Activated T-helper 2 cell treated with anti-CD3 and anti-CD28 coated beads, Interferon-gamma antibody, Interleukin-2, Interleukin-4, amounts not matched to agents 10 μg/mL and 5 μg/mL and 100 μg/mL, durations not matched to agents 14 hours and 24 hours and 36 hours (primary cell): Measurements from ENCODE around the gene HM13. TPM values are rescaled to one million over a fixed set of nuclear protein-coding genes. Genes with fewer than 3 reads are reported as not detected.
"Not testable (repeated sequence)": the region's sequence is repeated elsewhere in the genome, so short reads cannot be mapped to it uniquely, and the experiment has no call there.

Source experiments
- DNase-seq: peaks from one replicate; pipeline ENCODE4 v3.0.0; 2021; ENCODE audit warnings: low spot score
- H3K27ac Mint-ChIP-seq: one replicate; pipeline ENCODE4 v1.8.0; 2021; ENCODE audit warnings: mixed read lengths
- H3K27me3 Mint-ChIP-seq: one replicate; pipeline ENCODE4 v1.8.0; 2021; ENCODE audit warnings: low read depth, mixed read lengths
- H3K36me3 Mint-ChIP-seq: one replicate; pipeline ENCODE4 v1.8.0; 2021; ENCODE audit warnings: low read depth, mixed read lengths
- H3K4me1 Mint-ChIP-seq: one replicate; pipeline ENCODE4 v1.8.0; 2021; ENCODE audit warnings: low read depth, mixed read lengths
- H3K4me3 Mint-ChIP-seq: one replicate; pipeline ENCODE4 v1.8.0; 2021; ENCODE audit warnings: low read depth, mild to moderate bottlenecking, moderate library complexity, mixed read lengths
- H3K9me3 Mint-ChIP-seq: one replicate; pipeline ENCODE4 v1.8.0; 2021; ENCODE audit warnings: mixed read lengths
- intact Hi-C: fragments of 100-400 bp; cut with micrococcal nuclease; formaldehyde crosslinking; loops from one replicate; pipeline ENCODE4 v1.15.1; 2023
- total RNA-seq: library from RNA; stranded (reverse); gene quantifications from 2 replicates; pipeline ENCODE4 v1.2.3, GENCODE V29; 2022

The HM13 gene
- total RNA-seq, 1 donor from 2014 or later = 184 TPM

DNA sequence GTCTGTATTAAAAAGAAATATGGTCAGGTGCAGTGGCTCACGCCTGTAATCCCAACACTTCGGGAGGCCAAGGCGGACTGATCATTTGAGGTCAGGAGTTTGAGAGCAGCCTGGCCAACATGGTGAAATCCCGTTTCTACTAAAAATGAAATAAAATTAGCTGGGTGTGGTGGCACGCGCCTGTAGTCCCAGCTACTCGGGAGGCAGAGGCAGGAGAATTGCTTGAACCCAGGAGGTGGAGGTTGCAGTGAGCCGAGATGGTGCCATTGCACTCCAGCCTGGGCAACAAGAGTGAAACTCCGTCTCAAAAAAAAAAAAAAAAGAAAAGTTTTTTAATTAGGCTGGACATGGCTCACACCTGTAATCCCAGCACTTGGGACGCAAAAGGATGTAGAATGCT is 60.7 kb downstream of the HM13 start:
- not testable (repeated sequence) for H3K4me3 Mint-ChIP-seq, H3K27ac Mint-ChIP-seq, H3K27me3 Mint-ChIP-seq, H3K36me3 Mint-ChIP-seq, H3K9me3 Mint-ChIP-seq, DNase-seq
- intact Hi-C loops = loop anchor here (5.0 kb wide), 1 partner anchor 147 kb away; the partner anchor contains the start of gene BCL2L1
- H3K4me1 Mint-ChIP-seq = peaks cover 19% of the 10 kb centered on the region

DNA sequence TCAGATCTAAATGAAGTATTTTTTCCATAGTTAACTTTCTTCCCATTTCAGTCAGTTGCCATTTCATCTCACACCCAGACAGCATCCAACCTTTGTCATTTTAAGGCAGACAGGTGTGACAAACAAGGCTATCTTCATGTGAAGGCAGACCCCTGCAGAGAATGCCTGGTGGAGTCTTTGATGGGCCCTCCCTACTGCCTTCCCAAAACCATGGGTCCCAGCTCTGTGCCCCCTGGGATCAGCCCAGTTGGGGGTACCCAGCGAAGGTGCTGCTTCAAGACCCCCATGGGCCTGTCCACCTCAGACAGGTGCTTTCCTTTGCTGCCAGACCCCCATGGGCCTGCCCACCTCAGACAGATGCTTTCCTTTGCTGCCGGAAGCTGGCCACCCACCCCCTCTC is 62.5 kb downstream of the HM13 start:
- H3K4me1 Mint-ChIP-seq = peaks cover 19% of the 10 kb centered on the region
- no peak for DNase-seq
- no peak overlapping the region for H3K4me3 Mint-ChIP-seq
- intact Hi-C loops = no loop called here
- H3K27me3 Mint-ChIP-seq = no peaks in the 10 kb centered on the region
- no peaks in the 10 kb centered on the region for H3K9me3 Mint-ChIP-seq
- H3K36me3 Mint-ChIP-seq = no peaks in the 10 kb centered on the region
- no peak overlapping the region for H3K27ac Mint-ChIP-seq

DNA sequence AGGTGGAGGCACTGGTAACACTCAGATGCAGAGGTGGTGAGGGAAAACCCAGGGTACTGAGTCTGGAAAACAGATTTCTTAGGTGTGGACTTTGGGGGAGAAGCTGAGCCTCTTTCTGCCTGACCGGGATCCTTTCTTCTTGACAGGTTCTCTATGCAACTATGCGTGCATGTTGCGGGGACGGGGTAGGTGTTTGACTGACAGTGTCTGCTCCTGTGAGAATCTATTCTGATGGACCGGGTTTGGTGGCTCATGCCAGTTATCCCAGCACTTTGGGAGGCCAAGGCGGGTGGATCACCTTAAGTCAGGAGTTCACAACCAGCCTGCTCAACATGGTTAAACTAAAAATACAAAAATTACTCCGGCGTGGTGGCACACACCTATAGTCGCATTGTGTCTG is 63.0 kb downstream of the HM13 start:
- no peaks in the 10 kb centered on the region for H3K36me3 Mint-ChIP-seq
- DNase-seq = no peak
- H3K4me1 Mint-ChIP-seq = peaks cover 16% of the 10 kb centered on the region
- no peaks in the 10 kb centered on the region for H3K27me3 Mint-ChIP-seq
- intact Hi-C loops = no loop called here
- no peaks in the 10 kb centered on the region for H3K9me3 Mint-ChIP-seq
- no peak overlapping the region for H3K4me3 Mint-ChIP-seq
- no peak overlapping the region for H3K27ac Mint-ChIP-seq

DNA sequence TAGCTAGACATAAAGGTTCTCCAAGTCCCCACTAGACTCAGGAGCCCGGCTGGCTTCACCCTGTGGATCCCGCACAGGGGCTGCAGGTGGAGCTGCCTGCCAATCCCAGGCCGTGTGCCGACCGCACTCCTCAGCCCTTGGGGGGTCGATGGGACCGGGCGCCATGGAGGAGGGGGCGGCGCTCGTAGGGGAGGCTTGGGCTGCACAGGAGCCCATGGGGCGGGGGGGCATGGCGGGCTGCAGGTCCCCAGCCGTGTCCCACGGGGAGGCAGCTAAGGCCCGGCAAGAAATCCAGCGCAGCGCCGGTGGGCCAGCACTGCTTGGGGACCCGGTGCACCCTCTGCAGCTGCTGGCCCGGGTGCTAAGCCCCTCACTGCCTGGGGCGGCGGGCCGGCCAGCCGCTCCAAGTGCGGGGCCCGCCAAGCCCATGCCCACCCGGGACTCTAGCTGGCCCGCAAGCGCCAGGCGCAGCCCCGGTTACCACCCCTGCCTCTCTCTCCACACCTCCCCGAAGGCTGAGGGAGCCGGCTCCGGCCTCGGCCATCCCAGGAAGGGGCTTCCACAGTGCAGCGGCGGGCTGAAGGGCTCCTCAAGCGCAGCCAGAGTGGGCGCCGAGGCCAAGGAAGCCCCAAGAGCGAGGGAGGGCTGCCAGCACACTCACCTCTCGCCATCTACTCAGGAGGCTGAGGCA is 64.4 kb downstream of the HM13 start:
- Mint-ChIP-seq H3K27ac (no peak overlapping the region), H3K27me3 (no peaks in the 10 kb centered on the region), H3K36me3 (no peaks in the 10 kb centered on the region), H3K4me3 (no peak overlapping the region), H3K4me1 (peaks cover 6% of the 10 kb centered on the region), H3K9me3 (no peaks in the 10 kb centered on the region)
- intact Hi-C loops = no loop called here
- no peak for DNase-seq

DNA sequence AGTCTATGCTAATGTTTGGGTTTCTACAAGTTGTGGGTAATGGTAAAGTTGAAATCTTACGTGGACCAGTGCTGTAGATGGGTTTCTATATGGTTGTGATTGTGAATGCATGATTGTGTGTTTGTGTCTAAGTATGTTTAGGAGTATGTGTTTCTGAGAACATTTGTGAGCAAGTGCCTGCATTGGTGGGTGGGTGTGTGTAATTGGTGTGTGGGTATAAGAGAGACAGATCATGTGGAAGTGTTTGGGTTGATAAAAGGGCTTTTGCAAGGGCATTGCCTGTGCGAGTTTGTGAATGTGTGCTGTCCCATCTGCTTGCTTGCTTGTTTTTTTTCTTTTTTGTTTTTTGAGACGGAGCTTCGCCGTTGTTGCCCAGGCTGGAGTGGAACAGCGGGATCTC is 65.0 kb downstream of the HM13 start:
- H3K4me3 Mint-ChIP-seq = no peak overlapping the region
- no peaks in the 10 kb centered on the region for H3K27me3 Mint-ChIP-seq
- H3K36me3 Mint-ChIP-seq = no peaks in the 10 kb centered on the region
- no peak for DNase-seq
- H3K27ac Mint-ChIP-seq = no peak overlapping the region
- no peaks in the 10 kb centered on the region for H3K4me1 Mint-ChIP-seq
- H3K9me3 Mint-ChIP-seq = no peaks in the 10 kb centered on the region
- intact Hi-C loops = no loop called here

DNA sequence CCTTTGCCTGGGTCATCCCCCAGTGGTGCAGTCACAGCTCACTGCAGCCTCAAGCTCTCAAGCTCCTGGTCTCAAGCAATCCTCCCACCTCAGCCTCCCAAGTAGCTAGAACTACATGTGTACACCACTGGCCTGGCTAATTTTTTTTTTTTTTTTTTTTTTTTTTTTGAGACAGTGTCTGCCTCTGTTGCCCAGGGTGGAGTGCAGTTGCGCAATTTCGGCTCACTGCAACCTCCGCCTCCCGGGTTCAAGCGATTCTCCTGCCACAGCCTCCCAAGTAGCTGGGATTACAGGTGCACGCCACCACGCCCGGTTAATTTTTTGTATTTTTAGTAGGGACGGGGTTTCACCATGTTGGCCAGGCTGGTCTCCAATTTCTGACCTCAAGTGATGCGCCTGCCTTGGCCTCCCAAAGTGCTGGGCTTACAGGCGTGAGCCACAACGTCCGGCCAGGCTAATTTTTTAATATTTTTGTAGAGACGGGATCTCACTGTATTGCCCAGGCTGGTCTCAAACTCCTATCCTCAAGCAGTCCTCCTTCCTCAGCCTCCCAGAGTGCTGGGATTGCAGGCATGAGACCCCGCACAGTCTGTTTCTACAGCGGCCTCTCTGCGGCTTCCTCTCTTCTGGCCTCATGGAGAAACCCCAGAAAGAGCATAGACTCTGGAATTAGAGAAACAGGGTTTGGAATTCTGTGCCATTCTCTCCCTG is 65.9 kb downstream of the HM13 start:
- H3K27me3 Mint-ChIP-seq, H3K4me3 Mint-ChIP-seq, H3K36me3 Mint-ChIP-seq, DNase-seq, H3K27ac Mint-ChIP-seq, H3K9me3 Mint-ChIP-seq, H3K4me1 Mint-ChIP-seq, intact Hi-C loops: not testable (repeated sequence)

DNA sequence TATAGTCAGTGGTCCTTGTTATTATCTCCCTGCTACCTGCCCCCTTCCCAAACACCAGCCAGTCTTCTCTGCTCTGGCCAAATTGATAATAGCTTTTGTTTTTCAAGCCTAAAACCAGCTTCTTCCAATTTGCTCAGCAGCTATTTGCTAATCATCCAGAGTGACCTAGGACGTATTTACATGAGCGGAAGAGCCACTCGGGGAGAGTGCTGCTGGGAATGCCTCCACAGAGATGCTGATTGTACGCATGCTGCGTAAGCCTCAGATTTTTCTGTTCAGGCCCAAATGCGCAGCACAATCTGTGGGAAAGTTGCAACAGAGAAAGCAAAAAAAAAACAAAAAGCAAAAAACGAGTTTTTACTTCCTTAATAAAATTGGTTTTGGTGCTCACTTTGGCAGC is 66.5 kb downstream of the HM13 start:
- H3K36me3 Mint-ChIP-seq = no peaks in the 10 kb centered on the region
- H3K4me3 Mint-ChIP-seq = no peak overlapping the region
- peaks cover 6% of the 10 kb centered on the region for H3K27me3 Mint-ChIP-seq
- intact Hi-C loops = no loop called here
- H3K27ac Mint-ChIP-seq = no peak overlapping the region
- H3K4me1 Mint-ChIP-seq = no peaks in the 10 kb centered on the region
- H3K9me3 Mint-ChIP-seq = no peaks in the 10 kb centered on the region
- no peak for DNase-seq

DNA sequence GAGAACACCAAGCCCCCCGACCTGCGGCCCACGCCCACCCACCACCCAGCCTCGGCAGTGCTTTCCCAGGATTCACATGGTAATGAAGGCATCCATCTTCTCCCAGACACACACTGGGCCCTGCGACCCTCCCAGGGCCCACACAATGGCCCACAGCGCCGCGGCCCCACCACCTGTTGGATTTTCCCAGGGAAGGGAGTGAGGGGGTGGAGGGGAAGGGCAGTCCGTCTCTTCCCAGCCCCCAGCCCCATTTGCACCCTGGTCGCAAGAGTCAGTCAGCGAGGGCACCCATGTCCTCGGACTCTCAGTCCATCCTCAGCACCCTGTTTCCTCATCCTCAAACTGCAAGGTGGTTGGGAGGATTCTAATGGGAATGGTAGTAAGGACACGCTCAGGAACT is 67.1 kb downstream of the HM13 start:
- Mint-ChIP-seq H3K4me3 (no peak overlapping the region), H3K9me3 (no peaks in the 10 kb centered on the region), H3K27me3 (peaks cover 9% of the 10 kb centered on the region), H3K27ac (no peak overlapping the region), H3K36me3 (no peaks in the 10 kb centered on the region), H3K4me1 (no peaks in the 10 kb centered on the region)
- intact Hi-C loops = no loop called here
- DNase-seq = no peak

DNA sequence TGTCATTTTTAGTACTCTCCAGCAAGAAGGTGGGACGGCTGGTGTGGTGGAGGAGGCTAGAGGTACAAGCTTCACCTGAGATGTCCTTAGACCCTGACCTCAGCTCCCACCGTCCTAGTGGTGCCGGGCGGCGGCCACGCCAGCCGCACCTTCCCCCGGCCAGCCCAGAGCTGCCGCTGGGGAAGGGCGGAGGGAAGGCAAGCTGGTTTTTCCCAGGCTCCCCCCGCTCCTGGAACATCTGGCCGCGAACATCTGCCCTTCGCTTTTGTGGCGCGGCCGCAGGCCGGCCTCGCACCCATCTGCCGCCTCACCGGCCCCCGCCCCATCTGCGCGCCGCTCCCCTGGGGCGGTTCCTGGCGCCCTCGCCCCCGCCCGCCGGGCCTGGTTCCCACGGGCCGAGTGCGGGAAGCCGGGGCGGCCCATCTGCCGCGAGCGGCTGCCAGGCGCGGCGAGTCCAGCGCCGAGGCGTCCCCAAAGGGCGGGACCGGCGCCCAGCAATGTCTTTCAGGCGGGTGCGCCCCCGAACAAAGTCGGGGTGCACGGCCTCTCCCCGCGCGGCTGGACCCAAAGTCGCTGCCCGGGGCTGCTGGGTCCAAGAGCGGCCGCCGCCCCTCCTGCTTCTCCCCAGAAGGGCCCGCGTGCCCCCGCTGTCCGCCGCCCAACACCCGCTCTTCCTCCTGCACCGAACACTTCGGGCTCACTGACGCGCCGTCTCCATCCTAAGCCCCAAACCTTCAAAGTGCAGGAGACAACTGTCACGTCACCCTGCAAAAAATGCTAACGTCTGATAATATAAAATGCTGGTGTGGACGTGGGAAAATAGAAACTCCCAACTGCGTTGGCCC is 73.5 kb downstream of the HM13 start:
- no peaks in the 10 kb centered on the region for H3K9me3 Mint-ChIP-seq
- H3K4me1 Mint-ChIP-seq = peaks cover 5% of the 10 kb centered on the region
- intact Hi-C loops = no loop called here
- H3K36me3 Mint-ChIP-seq = peaks cover 4% of the 10 kb centered on the region
- H3K4me3 Mint-ChIP-seq = peak overlapping the region; percentile 66
- H3K27ac Mint-ChIP-seq = no peak overlapping the region
- peaks cover 29% of the 10 kb centered on the region for H3K27me3 Mint-ChIP-seq
- no peak for DNase-seq

DNA sequence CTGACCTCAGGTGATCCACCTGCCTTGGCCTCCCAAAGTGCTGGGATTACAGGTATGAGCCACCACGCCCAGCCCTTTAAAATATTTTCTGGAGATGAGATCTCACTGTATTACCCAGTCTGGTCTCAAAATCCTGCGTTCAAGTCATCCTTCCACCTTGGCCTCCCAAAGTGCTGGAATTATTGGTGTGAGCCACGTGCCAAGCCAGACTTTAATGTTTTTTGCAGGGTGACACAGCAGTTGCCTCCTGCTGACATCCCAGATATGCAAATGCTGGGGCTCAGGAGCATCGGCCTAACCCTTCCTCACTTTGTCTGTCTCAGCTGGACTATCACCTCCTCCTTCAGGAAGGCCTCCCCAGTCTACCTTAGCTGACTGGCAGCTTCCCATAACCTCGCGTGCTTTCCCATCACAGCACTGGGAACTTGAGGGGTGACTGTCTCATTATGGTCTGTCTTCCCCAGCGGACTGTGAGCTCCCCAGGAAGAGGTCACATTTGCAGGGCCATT is 76.5 kb downstream of the HM13 start:
- DNase-seq = no peak
- Mint-ChIP-seq H3K27me3 (peaks cover 23% of the 10 kb centered on the region), H3K4me1 (peaks cover 5% of the 10 kb centered on the region), H3K9me3 (no peaks in the 10 kb centered on the region), H3K27ac (no peak overlapping the region), H3K4me3 (no peak overlapping the region), H3K36me3 (peaks cover 4% of the 10 kb centered on the region)
- intact Hi-C loops = no loop called here

DNA sequence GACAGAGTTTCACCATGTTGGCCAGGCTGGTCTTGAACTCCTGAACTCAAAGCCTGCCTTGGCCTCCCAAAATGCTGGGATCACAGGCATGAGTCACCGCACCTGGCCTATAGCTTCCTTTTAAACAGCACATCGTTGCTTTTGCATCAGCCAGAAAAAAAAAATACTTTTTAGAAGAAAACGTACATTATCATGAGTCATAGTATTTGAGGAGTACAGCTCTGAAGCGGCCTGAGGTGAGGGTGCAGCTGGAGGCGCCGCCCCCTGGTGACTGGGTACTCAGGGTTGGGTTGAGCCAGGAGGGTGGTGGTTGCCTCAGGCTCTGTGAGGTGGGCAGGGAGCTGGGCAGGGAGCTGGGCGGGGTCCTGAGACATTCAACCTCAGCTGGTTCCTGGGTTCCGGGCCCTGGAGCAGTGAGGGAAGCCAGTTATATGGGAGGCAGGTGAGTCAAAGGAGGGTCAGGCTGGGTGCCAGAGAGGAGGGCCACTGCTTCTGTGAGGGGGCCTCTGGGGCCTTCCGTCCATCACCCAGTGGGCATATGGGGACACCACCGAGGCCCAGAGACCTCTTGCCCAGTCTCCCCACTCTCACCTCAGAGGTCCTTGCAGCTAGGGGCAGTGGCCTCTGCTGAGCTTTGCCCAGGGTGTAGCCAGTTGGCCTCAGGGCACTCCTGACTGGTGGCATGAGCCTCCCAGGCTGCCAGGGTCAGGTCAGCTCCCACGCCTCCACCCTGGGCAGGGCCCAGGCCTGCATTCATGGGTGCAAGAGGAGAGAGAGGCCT is 79.2 kb downstream of the HM13 start:
- Mint-ChIP-seq H3K9me3 (no peaks in the 10 kb centered on the region), H3K36me3 (peaks cover under 1% of the 10 kb centered on the region), H3K27me3 (peaks cover 11% of the 10 kb centered on the region), H3K4me3 (no peak overlapping the region), H3K27ac (no peak overlapping the region), H3K4me1 (peaks cover under 1% of the 10 kb centered on the region)
- intact Hi-C loops = no loop called here
- no peak for DNase-seq

DNA sequence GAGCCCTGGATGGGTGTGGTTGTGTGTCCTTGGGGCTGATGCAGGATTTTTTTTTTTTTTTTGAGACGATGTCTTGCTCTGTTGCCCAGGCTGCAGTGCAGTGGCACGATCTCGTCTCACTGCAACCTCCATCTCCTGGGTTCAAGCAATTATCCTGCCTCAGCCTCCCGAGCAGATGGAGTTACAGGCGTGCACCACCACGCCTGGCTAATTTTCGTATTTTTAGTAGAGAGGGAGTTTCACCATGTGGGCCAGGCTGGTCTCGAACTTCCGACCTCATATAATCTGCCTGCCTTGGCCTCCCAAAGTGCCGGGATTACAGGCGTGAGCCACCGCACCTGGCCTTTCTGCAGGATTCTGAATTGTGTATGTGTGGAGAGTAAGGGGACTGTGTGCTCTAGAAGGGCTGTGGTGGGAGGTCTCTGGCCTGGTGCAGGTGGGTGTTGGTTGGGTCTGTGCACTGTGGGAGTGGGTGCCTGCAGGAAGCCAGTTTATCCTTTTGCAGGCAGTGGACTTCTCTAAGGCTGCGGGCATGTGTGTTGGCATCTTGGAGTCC is 79.8 kb downstream of the HM13 start:
- Mint-ChIP-seq H3K9me3 (no peaks in the 10 kb centered on the region), H3K36me3 (no peaks in the 10 kb centered on the region), H3K4me3 (no peak overlapping the region), H3K27ac (no peak overlapping the region), H3K27me3 (peaks cover 4% of the 10 kb centered on the region), H3K4me1 (no peaks in the 10 kb centered on the region)
- no peak for DNase-seq
- intact Hi-C loops = no loop called here
